Measurements from ENCODE around the gene EIPR1.
"Not testable (repeated sequence)": the region's sequence is repeated elsewhere in the genome, so short reads cannot be mapped to it uniquely, and the experiment has no call there.

The EIPR1 gene

DNA sequence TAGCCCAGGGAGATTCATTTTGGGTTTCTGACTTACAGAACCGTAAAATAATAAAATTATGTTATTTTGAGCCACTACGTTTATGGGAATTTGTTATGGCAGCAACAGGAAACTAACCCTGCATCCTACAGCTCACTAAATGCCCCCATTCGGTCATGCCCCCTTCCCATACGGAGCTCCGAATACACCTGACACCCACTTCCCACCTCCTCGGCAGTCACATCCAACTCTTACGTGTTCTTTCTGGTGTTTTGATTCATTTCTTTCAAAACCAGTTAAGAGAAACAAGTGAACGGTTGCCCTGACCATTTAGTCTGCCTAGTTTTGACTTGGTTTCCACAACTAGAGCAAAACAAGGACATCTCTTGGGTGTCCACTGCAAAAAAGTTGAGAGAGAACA is 19.7 kb downstream of the EIPR1 start:
- no peak for DNase-seq (ENCODE audit: low read depth in 2 of 2)

DNA sequence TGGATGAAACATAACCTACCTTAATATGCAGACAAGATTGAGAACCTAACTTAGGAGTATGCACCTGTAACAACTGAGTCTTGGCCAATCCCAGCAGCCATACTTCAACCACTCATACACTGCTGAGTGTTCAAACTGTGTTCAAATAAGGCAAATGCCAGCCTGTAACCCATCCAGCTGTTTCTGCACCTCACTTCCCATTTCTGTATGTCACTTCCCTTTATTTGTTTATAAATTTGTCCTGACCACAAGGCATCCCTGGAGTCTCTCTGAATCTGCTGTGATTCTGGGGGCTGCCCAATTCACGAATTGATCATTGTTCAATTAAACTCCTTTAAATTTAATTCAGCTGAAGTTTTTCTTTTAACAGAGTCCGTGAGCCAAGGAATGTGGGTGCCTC is 20.2 kb downstream of the EIPR1 start:
- not testable (repeated sequence) for DNase-seq (ENCODE audit: low read depth in 2 of 2)

DNA sequence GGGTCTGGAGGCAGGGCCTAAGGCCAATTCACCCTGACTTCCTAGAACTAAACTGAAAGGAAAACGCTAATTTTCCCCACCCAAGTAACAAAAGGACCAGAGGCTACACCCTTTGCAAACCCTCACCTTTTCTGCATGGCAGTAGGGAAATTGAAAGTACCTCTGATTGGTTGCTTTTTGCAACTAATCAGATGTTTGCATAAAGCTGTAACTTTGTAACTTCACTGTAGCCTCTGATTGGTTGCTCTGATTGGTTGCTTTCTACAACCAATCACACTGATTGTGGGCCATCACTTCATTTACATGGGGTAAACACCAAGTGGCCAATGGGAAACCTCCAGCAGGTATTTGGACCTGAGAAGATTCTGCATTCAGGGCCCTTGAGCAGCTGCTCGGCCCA is 20.8 kb downstream of the EIPR1 start:
- DNase-seq (ENCODE audit: low read depth in 2 of 2) = no peak

GRCh38 chr2:3355951-3356569 is 21.6 kb downstream of the EIPR1 start:
- DNase-seq (ENCODE audit: low read depth in 2 of 2) = no peak

GRCh38 chr2:3354986-3355385 is 22.6 kb downstream of the EIPR1 start:
- no peak for DNase-seq (ENCODE audit: low read depth in 2 of 2)

- no peak for DNase-seq (ENCODE audit: low read depth in 2 of 2)
Measured at GRCh38 chr2:3349211-3349693, 28.4 kb downstream of the EIPR1 start.

DNA sequence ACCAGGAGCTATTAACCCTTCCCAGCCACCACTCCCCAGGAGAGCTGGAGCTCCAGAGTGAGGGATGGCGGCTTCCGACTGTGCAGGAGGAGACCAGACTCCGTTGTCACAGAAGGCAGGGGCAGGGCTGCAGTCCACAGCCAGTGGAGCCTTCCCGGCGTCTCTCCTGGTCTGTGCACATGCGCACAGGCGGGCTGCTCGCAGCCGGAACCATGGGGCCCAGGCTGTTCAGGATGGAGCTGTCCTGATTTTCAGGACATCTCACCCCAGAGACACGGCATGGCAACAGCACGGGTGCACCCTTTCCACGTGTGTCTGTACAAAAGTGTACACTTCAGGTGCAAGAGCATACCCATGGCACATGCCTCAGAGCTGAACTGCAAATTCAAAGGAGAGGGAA is 28.9 kb downstream of the EIPR1 start:
- DNase-seq (ENCODE audit: low read depth in 2 of 2) = no peak

GRCh38 chr2:3345621-3346020 is 32.0 kb downstream of the EIPR1 start:
- DNase-seq (ENCODE audit: low read depth in 2 of 2) = no peak

- DNase-seq (ENCODE audit: low read depth in 2 of 2) = no peak
Measured at GRCh38 chr2:3344897-3345296, 32.7 kb downstream of the EIPR1 start.

GRCh38 chr2:3343012-3343411 is 34.6 kb downstream of the EIPR1 start:
- DNase-seq (ENCODE audit: low read depth in 2 of 2) = no peak

DNA sequence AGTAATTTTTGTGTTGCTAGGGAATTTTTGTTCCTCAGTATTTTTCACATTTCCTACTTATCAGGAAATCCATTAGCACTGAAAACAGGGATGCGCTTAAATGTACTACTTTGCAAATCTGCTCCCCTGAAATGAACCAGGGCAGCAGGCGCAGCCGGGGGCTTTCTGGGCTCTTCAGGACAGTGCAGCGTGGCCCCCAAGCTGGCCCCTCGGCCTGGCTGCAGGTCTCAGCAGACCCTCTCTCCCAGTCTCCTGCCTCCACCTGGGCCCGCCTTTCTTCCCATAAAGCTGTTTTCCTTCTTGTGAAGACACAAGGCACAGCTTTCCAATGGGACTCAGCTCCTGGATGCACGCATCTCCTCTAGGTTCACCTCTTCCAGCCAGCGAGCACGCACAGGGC is 35.3 kb downstream of the EIPR1 start:
- DNase-seq (ENCODE audit: low read depth in 2 of 2) = no peak

DNA sequence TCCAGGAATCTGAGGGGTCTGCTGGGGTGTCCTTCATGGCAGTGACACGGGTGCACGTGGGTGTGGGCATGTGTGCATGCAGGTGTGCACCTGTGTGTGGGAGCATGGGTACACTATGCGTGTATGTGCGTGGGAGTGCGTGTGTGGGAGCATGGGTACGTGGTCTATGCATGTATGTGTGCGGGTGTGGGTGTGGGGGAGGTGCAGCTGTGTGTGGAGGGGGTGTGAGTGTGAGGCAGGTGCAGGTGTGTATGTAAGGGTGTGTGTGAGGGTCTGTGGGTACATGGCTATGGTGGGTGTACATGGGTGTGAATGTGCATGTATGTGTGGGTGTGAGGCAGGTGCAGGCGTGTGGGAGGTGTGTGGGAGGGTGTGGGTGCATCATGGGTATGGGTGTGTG is 36.3 kb downstream of the EIPR1 start:
- no peak for DNase-seq (ENCODE audit: low read depth in 2 of 2)

- DNase-seq (ENCODE audit: low read depth in 2 of 2) = no peak
Measured at GRCh38 chr2:3340144-3340543, 37.5 kb downstream of the EIPR1 start.

GRCh38 chr2:3338340-3338739 is 39.3 kb downstream of the EIPR1 start:
- no peak for DNase-seq (ENCODE audit: low read depth in 2 of 2)

DNA sequence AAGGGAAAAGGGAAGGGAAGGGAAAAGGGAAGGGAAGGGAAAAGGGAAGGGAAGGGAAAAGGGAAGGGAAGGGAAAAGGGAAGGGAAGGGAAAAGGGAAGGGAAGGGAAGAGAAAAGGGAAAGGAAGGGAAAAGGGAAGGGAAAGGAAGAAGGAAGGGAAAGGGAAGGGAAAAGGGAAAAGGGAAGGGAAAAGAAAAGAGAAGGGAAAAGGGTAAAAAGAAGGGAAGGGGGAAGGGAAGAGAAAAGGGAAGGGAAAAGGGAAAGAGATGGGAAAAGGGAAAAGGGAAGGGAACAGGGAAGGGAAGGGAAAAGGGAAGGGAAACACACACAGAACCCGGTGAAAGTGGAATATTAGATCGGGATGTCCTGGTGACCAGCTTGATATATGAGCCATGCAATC is 40.8 kb downstream of the EIPR1 start:
- DNase-seq (ENCODE audit: low read depth in 2 of 2) = no peak

- no peak for DNase-seq (ENCODE audit: low read depth in 2 of 2)
Measured at GRCh38 chr2:3334392-3335345, 42.9 kb downstream of the EIPR1 start.

DNA sequence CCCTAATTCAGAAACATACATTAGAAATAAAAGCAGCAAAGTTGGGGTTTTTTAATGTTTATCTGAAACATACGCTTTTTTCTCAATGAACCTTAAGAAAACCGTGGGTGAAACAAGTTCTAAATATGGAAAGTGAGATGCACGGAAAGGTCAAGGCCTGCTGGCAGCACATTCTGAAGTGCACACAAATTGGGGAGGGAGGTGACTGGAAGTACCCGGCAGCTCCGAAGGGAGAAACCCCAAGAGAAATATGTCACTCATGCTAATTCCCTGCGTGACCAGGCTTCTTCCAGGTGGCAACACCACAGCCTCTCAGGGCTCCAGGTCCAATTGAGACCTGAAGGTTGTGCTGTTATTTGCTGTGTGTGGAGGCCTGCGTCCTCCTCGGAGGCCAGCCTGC is 45.5 kb downstream of the EIPR1 start:
- DNase-seq (ENCODE audit: low read depth in 2 of 2) = no peak

DNA sequence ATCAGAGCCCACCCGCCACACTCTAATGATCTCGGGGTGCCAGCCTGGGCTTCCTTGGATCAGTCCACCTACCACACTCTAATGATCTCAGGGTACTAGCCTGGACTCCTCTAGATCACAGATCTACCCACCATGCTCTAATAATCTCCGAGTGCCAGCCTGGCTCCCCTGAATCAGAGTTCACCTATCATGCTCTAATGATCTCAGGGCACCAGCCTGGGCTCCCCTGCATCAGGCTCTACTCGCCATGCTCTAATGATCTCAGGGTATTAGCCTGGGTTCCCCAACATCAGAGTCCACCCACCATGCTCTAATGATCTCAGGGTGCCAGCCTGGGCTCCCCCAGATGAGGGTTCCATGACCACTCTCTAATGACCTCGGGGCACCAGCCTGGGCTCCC is 48.1 kb downstream of the EIPR1 start:
- DNase-seq (ENCODE audit: low read depth in 2 of 2) = no peak

DNA sequence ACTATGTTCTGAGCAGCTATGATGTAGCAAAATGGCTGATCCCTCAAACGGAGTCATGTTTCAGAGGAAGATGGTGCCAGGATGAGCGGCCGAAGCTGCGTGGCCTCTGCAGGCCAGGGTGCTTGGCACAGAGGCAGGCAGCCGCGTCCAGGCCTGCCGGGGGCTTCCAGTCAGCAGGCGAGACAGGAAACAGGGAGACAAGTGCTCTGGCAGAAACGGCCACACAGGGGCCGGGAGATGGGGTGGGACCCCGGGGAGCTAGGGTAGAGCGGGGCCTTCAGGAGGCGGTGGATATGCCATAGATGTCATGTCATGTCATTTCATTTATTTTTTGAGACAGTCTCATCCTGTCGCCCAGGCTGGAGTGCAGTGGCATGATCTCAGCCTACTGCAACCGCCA is 50.7 kb downstream of the EIPR1 start:
- no peak for DNase-seq (ENCODE audit: low read depth in 2 of 2)

DNA sequence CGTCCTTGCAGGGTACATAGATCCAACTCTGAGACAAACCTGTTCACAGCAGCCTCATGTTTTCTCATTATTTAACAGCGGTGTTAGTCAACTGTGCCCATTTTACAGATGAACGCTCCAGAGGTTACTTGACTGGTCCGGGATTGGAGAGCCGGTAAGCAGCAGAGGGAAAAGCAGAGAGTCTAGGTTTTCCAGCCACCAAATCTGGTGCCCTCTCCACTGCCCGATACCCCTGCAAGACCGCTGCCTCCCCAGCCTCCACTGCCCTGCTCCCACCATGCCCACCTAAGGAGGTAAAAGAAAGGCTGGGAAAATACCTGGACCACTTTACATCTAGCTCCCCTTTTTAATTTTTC is 51.5 kb downstream of the EIPR1 start:
- DNase-seq (ENCODE audit: low read depth in 2 of 2) = no peak

DNA sequence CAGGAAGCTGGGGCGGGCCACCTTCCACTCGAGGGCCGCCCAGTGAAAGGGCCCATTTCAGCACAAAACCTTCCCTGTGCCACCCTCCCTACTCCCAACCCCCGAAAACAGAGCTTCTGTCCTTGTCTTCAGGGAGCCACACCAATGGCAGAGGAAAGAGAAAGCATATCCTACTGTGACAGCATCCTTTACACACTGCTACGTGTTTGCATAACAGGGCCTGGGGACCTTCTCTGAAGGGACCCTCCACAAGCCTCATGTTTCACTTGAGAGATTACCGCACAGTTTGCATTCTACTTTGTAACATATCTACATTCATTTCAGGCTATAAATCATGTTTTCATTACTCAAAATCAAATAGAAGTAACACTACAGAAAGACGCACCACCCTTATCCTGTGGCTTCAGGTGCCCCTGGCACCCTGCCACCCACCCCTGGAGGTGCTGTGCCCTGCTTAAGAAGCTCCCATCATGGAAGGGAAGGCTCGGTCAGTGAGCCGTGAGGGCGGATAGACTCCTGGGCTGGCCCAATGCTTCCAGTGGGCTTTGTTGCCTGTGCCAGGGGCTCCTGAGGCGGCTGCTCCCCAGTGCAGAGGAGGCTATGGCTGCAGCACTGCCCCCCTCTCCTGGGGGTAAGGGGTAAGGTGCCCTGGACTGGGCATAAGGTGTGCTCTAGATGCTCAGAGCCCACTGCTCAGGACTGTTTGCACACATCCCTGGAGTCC is 52.0 kb downstream of the EIPR1 start:
- DNase-seq (ENCODE audit: low read depth in 2 of 2) = no peak

DNA sequence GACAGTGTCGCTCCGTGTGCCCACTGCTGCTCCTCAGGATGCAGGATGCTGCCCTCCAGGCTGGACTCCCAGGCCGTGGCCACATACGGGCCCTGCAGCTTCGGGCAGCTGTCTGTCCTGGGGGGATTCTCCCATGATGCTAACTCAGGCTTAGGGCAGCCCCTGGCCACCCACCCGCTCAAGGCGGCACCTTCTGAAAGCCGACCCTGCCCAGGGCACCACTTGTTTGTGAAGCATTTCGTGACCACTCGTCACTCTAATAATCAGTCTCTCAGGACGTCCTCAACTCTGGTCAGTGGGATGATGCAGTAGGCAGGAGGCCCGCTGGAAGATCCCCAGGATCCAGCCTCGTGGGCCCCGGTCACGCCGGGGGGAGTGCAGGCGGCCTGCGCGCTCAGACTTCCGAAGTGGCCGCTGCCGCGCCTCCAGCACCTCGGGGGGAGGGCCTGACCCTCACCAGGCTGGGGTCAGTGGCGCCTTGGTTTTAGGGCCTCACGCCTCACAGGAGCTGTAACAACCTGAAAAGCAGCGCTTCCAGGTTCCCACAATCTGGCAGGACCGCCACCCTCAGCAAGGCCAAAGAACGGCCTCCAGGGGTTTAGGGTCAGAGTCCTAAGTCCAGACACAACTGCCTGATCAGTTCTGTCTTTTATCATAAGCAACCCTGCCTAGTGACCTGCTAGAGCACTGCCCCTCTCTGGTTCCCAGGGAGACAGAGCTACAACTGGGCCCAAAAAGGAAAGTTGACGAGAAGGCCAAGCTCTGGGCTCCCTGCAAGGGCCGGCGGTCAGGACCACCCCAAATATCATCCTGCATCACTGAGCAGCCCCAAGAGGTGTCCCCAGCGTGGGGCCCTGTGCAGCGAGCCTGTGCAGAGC is 53.0 kb downstream of the EIPR1 start:
- no peak for DNase-seq (ENCODE audit: low read depth in 2 of 2)
